Urothelium cell line (cell line): Measurements from ENCODE around the gene AHSP.
A peak's percentile ranks its signal among the peaks of the same experiment; 100 is the strongest.
"Not testable (repeated sequence)": the region's sequence is repeated elsewhere in the genome, so short reads cannot be mapped to it uniquely, and the experiment has no call there.

Source experiments
- DNase-seq: peaks from one replicate; pipeline ENCODE4 v3.0.0; 2011; ENCODE audit warnings: low spot score, mixed read lengths
- FAIRE-seq: peaks from 2 replicates; lab custom pipeline; 2011; peaks lifted over from hg19 to GRCh38; lab: Jason Lieb, UNC

AHSP gene

GRCh38 chr16:31499928-31500327 lies 27.8 kb upstream of the AHSP start:
- DNase-seq = no peak

GRCh38 chr16:31501226-31501965 lies 26.3 kb upstream of the AHSP start:
- no peak for FAIRE-seq

More at GRCh38 chr16:31499928-31500327, 27.8 kb upstream of the AHSP start:
- FAIRE-seq = no peak

GRCh38 chr16:31501966-31502348 lies 25.7 kb upstream of the AHSP start:
- no peak for DNase-seq
- no peak for FAIRE-seq

More at GRCh38 chr16:31501226-31501965, 26.3 kb upstream of the AHSP start:
- no peak for DNase-seq

GRCh38 chr16:31502981-31503380 lies 24.7 kb upstream of the AHSP start:
- FAIRE-seq = no peak
- DNase-seq = no peak

GRCh38 chr16:31503555-31503954 lies 24.1 kb upstream of the AHSP start:
- not testable (repeated sequence) for DNase-seq, FAIRE-seq

GRCh38 chr16:31504159-31504558 lies 23.5 kb upstream of the AHSP start:
- FAIRE-seq (no peak), DNase-seq (no peak)

GRCh38 chr16:31505483-31505882 lies 22.2 kb upstream of the AHSP start:
- DNase-seq (no peak), FAIRE-seq (no peak)

- DNase-seq = no peak
- FAIRE-seq = no peak
Observed at GRCh38 chr16:31507617-31507928, 20.1 kb upstream of the AHSP start.

GRCh38 chr16:31507929-31508705 lies 19.6 kb upstream of the AHSP start, which contains the start of gene RUSF1:
RUSF1 (minus strand) TSS chr16:31508391; CDS start chr16:31508373, 18 bp downstream.
- FAIRE-seq (peak; percentile 63), DNase-seq (peak; percentile 85)

GRCh38 chr16:31508706-31509195 lies 18.9 kb upstream of the AHSP start:
- DNase-seq (no peak), FAIRE-seq (no peak)

- FAIRE-seq (no peak), DNase-seq (peak; percentile 50)
Observed at GRCh38 chr16:31513126-31513525, 14.6 kb upstream of the AHSP start.

GRCh38 chr16:31513884-31514283 lies 13.8 kb upstream of the AHSP start:
- DNase-seq = no peak
- no peak for FAIRE-seq

- DNase-seq (no peak), FAIRE-seq (no peak)
Observed at GRCh38 chr16:31517800-31518402, 9.8 kb upstream of the AHSP start.

GRCh38 chr16:31519759-31520431 lies 7.8 kb upstream of the AHSP start:
- FAIRE-seq = no peak

GRCh38 chr16:31521368-31521767 lies 6.3 kb upstream of the AHSP start:
- FAIRE-seq = no peak
- no peak for DNase-seq

More at GRCh38 chr16:31519759-31520431, 7.8 kb upstream of the AHSP start:
- no peak for DNase-seq

- FAIRE-seq = no peak
- DNase-seq = no peak
Observed at GRCh38 chr16:31522071-31522470, 5.6 kb upstream of the AHSP start.

- FAIRE-seq, DNase-seq: not testable (repeated sequence)
Observed at GRCh38 chr16:31523768-31524167, 3.9 kb upstream of the AHSP start.

- no peak for DNase-seq
- FAIRE-seq = no peak
Observed at GRCh38 chr16:31525113-31525512, 2.6 kb upstream of the AHSP start.

- FAIRE-seq (no peak), DNase-seq (no peak)
Observed at GRCh38 chr16:31528523-31529107, 915 bp downstream of the AHSP start.

- DNase-seq (peak; percentile 30), FAIRE-seq (no peak)
Observed at GRCh38 chr16:31529108-31529936, 1.6 kb downstream of the AHSP start.
